ENCODE measurements around the gene DMRT2. TPM values are rescaled to one million over a fixed set of nuclear protein-coding genes. Genes with fewer than 3 reads are reported as not detected.

The DMRT2 gene
- total and polyA plus RNA-seq, 2 of the 8 experiments (the other 6 are each of a cell fraction or from before 2014, with no cell fraction given): 0.29 to 0.93 TPM

DNA sequence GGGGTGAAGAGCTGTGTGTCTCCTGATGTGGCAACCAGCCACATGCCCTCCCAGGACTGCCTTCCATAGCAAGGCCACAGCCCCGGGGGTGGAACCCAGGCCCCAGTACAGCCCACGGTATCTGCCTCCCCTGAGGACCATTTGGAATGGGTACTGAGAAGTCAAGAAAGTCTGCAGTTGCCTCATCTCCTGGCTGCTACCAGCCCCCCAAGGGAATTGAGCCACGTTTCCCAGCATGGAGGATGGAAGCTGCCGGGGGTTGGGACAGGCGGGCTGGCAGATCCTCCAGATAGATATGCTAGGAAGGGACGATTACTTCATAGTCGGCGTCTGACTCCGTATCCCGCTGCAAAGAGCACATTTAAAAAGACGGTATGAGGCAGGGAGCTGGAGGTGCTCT is 5.5 kb upstream of the DMRT2 start:
- no peak overlapping the region for H2BK12ac ChIP-seq (ENCODE audit: low read depth, low read length)
- no peak overlapping the region for H3K23ac ChIP-seq (ENCODE audit: insufficient read length)
- H3K9me3 ChIP-seq (ENCODE audit: insufficient read depth in 2 of 2, low read depth in 1 of 2, low read length in 1 of 2): peaks cover 6 to 79% of the 10 kb centered on the region in 2 experiments; a peak in 3 of 4 replicates
- no peak overlapping the region for H3K14ac ChIP-seq (ENCODE audit: insufficient read length)
- no peak overlapping the region for H4K5ac ChIP-seq (ENCODE audit: insufficient read length, low read depth, low read length)
- peaks cover 0 to 46% (median 19%) of the 10 kb centered on the region in 4 experiments; a peak in 6 of 7 replicates for H3K27me3 ChIP-seq (replicated peaks in 1 of 4; ENCODE audit: control insufficient read depth in 3 of 4, extremely low read depth in 1 of 4, insufficient read depth in 3 of 4, low read length in 3 of 4)
- peaks cover 0 to 3% (median 0%) of the 10 kb centered on the region in 4 experiments; a peak in 1 of 7 replicates for H3K4me1 ChIP-seq (replicated peaks in 1 of 4; ENCODE audit: control insufficient read depth in 3 of 4, insufficient read depth in 4 of 4, low read length in 3 of 4)
- H3K4ac ChIP-seq (replicated peaks; ENCODE audit: insufficient read length, low read depth, low read length): no peak overlapping the region
- H3K23me2 ChIP-seq (ENCODE audit: low read depth, low read length): no peaks in the 10 kb centered on the region
- H4K20me1 ChIP-seq (replicated peaks in 1 of 2; ENCODE audit: control insufficient read depth in 1 of 2, insufficient read depth in 2 of 2, low read length in 2 of 2): peaks cover 0 to 2% of the 10 kb centered on the region in 2 experiments
- no peak overlapping the region for H2AFZ ChIP-seq (ENCODE audit: low read length)
- H2BK20ac ChIP-seq (ENCODE audit: low read length): no peak overlapping the region
- CTCF ChIA-PET (ENCODE audit: partially characterized antibody): no interaction called here
- H4K8ac ChIP-seq (ENCODE audit: extremely low read depth, insufficient read depth, low read length): no peak overlapping the region
- DNase-seq (ENCODE audit: low read depth in 1 of 2, low spot score in 2 of 2) (no peak), FAIRE-seq (no peak)
- no peak overlapping the region for H3K4me3 ChIP-seq (ENCODE audit: extremely low read depth in 1 of 4, insufficient read depth in 2 of 4, low read depth in 3 of 4, low read length in 4 of 4)
- H3K18ac ChIP-seq (ENCODE audit: extremely low read depth, low read length): no peak overlapping the region
- H2AK5ac ChIP-seq (ENCODE audit: low read depth, low read length): no peak overlapping the region
- H3K9ac ChIP-seq (replicated peaks in 1 of 4; ENCODE audit: extremely low read depth in 1 of 4, low read depth in 3 of 4, low read length in 3 of 4): no peak overlapping the region
- no peak overlapping the region for H3K27ac ChIP-seq (ENCODE audit: low read depth, low read length)
- no peaks in the 10 kb centered on the region for H3K79me2 ChIP-seq (ENCODE audit: control insufficient read depth in 1 of 2, insufficient read depth in 2 of 2, low read length in 2 of 2)
- H2BK15ac ChIP-seq (ENCODE audit: low read length): no peak overlapping the region
- H2BK120ac ChIP-seq (replicated peaks; ENCODE audit: low read depth, low read length): no peak overlapping the region
- H2BK5ac ChIP-seq (ENCODE audit: low read depth, low read length): no peak overlapping the region
- 92% methylated on average over 11 of the region's 11 CpGs; no CpG with 5 or more reads in 1 of the 2 experiments for WGBS, 2 experiments (ENCODE audit: extremely low coverage in 1 of 2, insufficient coverage in 1 of 2, insufficient read length in 1 of 2, insufficient replicate concordance in 2 of 2, low coverage in 1 of 2, low lambda C conversion rate in 2 of 2, missing lambda C conversion rate in 1 of 2)
- no peaks in the 10 kb centered on the region for H3K79me1 ChIP-seq (ENCODE audit: low read depth, low read length)
- H3K36me3 ChIP-seq (ENCODE audit: control insufficient read depth in 2 of 4, insufficient read depth in 4 of 4, low read length in 3 of 4): no peaks in the 10 kb centered on the region; a peak in 1 of 8 replicates
- no peak overlapping the region for H3K56ac ChIP-seq (replicated peaks; ENCODE audit: insufficient read length, low read depth, low read length)
- no peak overlapping the region for H3K4me2 ChIP-seq (ENCODE audit: insufficient read depth in 1 of 2, low read depth in 2 of 2, low read length in 2 of 2)
- POLR2A ChIA-PET (ENCODE audit: partially characterized antibody): no interaction called here
- no peak overlapping the region for H4K91ac ChIP-seq (replicated peaks; ENCODE audit: insufficient read length, low read length)
- no peak for TF ChIP-seq SIN3A (conservative IDR thresholded peaks at IDR 0.05 in 1 of 2, IDR thresholded peaks at IDR 0.05 in 1 of 2; ENCODE audit: low read depth in 1 of 2, low read length in 2 of 2)
- TF ChIP-seq ZNF274 (IDR thresholded peaks at IDR 0.05; ENCODE audit: borderline replicate concordance, extremely low read depth, low read length): no peak
- TF ChIP-seq NRF1 (IDR thresholded peaks at IDR 0.05; ENCODE audit: low read depth, low read length): no peak
- TF ChIP-seq POLR2AphosphoS5 (IDR thresholded peaks at IDR 0.05; ENCODE audit: low read depth, low read length): no peak
- no peak for TF ChIP-seq SAP30 (IDR thresholded peaks at IDR 0.05; ENCODE audit: insufficient read depth, insufficient replicate concordance, low read length)
- TF ChIP-seq CBX8 (IDR thresholded peaks at IDR 0.05; ENCODE audit: borderline replicate concordance, low read depth, low read length): no peak
- no peak for TF ChIP-seq JUN (IDR thresholded peaks at IDR 0.05; ENCODE audit: low read depth, low read length)
- TF ChIP-seq, protein P1, sequence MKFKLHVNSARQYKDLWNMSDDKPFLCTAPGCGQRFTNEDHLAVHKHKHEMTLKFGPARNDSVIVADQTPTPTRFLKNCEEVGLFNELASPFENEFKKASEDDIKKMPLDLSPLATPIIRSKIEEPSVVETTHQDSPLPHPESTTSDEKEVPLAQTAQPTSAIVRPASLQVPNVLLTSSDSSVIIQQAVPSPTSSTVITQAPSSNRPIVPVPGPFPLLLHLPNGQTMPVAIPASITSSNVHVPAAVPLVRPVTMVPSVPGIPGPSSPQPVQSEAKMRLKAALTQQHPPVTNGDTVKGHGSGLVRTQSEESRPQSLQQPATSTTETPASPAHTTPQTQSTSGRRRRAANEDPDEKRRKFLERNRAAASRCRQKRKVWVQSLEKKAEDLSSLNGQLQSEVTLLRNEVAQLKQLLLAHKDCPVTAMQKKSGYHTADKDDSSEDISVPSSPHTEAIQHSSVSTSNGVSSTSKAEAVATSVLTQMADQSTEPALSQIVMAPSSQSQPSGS (IDR thresholded peaks at IDR 0.05; ENCODE audit: low read length): no peak
- no peak for TF ChIP-seq NANOG (IDR thresholded peaks at IDR 0.05; ENCODE audit: insufficient read depth, low read depth, low read length, poor library complexity, severe bottlenecking)
- TF ChIP-seq RNF2 (IDR thresholded peaks at IDR 0.05; ENCODE audit: borderline replicate concordance, low read depth, low read length, missing control alignments, poor library complexity, severe bottlenecking): no peak
- TF ChIP-seq JUND (IDR thresholded peaks at IDR 0.05; ENCODE audit: low read length): no peak
- no peak for TF ChIP-seq CHD2 (IDR thresholded peaks at IDR 0.05; ENCODE audit: low read length)

All from H1 (cell line).